ENCODE data around the gene MYBPC1. TPM values are rescaled to one million over a fixed set of nuclear protein-coding genes. Genes with fewer than 3 reads are reported as not detected.

Gene MYBPC1
- total and polyA plus RNA-seq, 2 donors from 2014 or later: not detected

GRCh38 chr12:101599311-101599710, 4.5 kb downstream of the MYBPC1 start:
- intact Hi-C loops (cut with DNase I): no loop called here
- FAIRE-seq (no peak), DNase-seq (no peak)
- Histone ChIP-seq H3K27ac (ENCODE audit: low read depth in 2 of 2, low read length in 2 of 2) (no peak overlapping the region), H3K27me3 (ENCODE audit: control insufficient read depth, insufficient read depth, low read length) (no peaks in the 10 kb centered on the region), H3K36me3 (ENCODE audit: control insufficient read depth in 2 of 3, insufficient read depth in 3 of 3, low read length in 3 of 3) (no peaks in the 10 kb centered on the region), H3K4me3 (ENCODE audit: low read length in 3 of 3) (no peak overlapping the region), H3K9ac (ENCODE audit: low read length in 3 of 3) (no peak overlapping the region), H3K9me3 (ENCODE audit: control insufficient read depth in 2 of 3, insufficient read depth in 1 of 3, low read length in 3 of 3) (no peaks in the 10 kb centered on the region), H3K4me1 (ENCODE audit: control insufficient read depth in 2 of 3, insufficient read depth in 2 of 3, low read depth in 1 of 3, low read length in 3 of 3) (no peaks in the 10 kb centered on the region)
- no peak for TF ChIP-seq CTCF (IDR thresholded peaks at IDR 0.05; ENCODE audit: borderline replicate concordance, extremely low read depth, insufficient read depth)

- DNase-seq (no peak), FAIRE-seq (no peak)
- Histone ChIP-seq H3K27me3 (ENCODE audit: control insufficient read depth, insufficient read depth, low read length) (no peaks in the 10 kb centered on the region), H3K36me3 (ENCODE audit: control insufficient read depth in 2 of 3, insufficient read depth in 3 of 3, low read length in 3 of 3) (no peaks in the 10 kb centered on the region), H3K9ac (ENCODE audit: low read length in 3 of 3) (no peak overlapping the region), H3K4me1 (ENCODE audit: control insufficient read depth in 2 of 3, insufficient read depth in 2 of 3, low read depth in 1 of 3, low read length in 3 of 3) (no peaks in the 10 kb centered on the region), H3K9me3 (ENCODE audit: control insufficient read depth in 2 of 3, insufficient read depth in 1 of 3, low read length in 3 of 3) (no peaks in the 10 kb centered on the region), H3K4me3 (ENCODE audit: low read length in 3 of 3) (no peak overlapping the region), H3K27ac (ENCODE audit: low read depth in 2 of 2, low read length in 2 of 2) (no peak overlapping the region)
- TF ChIP-seq CTCF (IDR thresholded peaks at IDR 0.05; ENCODE audit: borderline replicate concordance, extremely low read depth, insufficient read depth): no peak
- intact Hi-C loops (cut with DNase I): no loop called here
Measured at GRCh38 chr12:101599771-101600484, 5.2 kb downstream of the MYBPC1 start.

GRCh38 chr12:101604132-101604531, 9.4 kb downstream of the MYBPC1 start:
- no peak for FAIRE-seq
- H3K36me3 ChIP-seq (ENCODE audit: control insufficient read depth in 2 of 3, insufficient read depth in 3 of 3, low read length in 3 of 3): no peaks in the 10 kb centered on the region
- H3K4me3 ChIP-seq (ENCODE audit: low read length in 3 of 3): no peak overlapping the region
- no peak overlapping the region for H3K9ac ChIP-seq (ENCODE audit: low read length in 3 of 3)
- DNase-seq: no peak
- no peak overlapping the region for H3K27ac ChIP-seq (ENCODE audit: low read depth in 2 of 2, low read length in 2 of 2)
- no peaks in the 10 kb centered on the region for H3K27me3 ChIP-seq (ENCODE audit: control insufficient read depth, insufficient read depth, low read length)
- TF ChIP-seq CTCF (IDR thresholded peaks at IDR 0.05; ENCODE audit: borderline replicate concordance, extremely low read depth, insufficient read depth): no peak
- intact Hi-C loops (cut with DNase I): no loop called here
- no peaks in the 10 kb centered on the region for H3K9me3 ChIP-seq (ENCODE audit: control insufficient read depth in 2 of 3, insufficient read depth in 1 of 3, low read length in 3 of 3)
- H3K4me1 ChIP-seq (ENCODE audit: control insufficient read depth in 2 of 3, insufficient read depth in 2 of 3, low read depth in 1 of 3, low read length in 3 of 3): no peaks in the 10 kb centered on the region

GRCh38 chr12:101607894-101608293, 13.1 kb downstream of the MYBPC1 start:
- no peak for DNase-seq
- FAIRE-seq: no peak
- no peak overlapping the region for H3K4me3 ChIP-seq (ENCODE audit: low read length in 3 of 3)
- TF ChIP-seq CTCF (IDR thresholded peaks at IDR 0.05; ENCODE audit: borderline replicate concordance, extremely low read depth, insufficient read depth): no peak
- no peaks in the 10 kb centered on the region for H3K4me1 ChIP-seq (ENCODE audit: control insufficient read depth in 2 of 3, insufficient read depth in 2 of 3, low read depth in 1 of 3, low read length in 3 of 3)
- no peak overlapping the region for H3K27ac ChIP-seq (ENCODE audit: low read depth in 2 of 2, low read length in 2 of 2)
- intact Hi-C loops (cut with DNase I): no loop called here
- no peaks in the 10 kb centered on the region for H3K27me3 ChIP-seq (ENCODE audit: control insufficient read depth, insufficient read depth, low read length)
- H3K9ac ChIP-seq (ENCODE audit: low read length in 3 of 3): no peak overlapping the region
- no peaks in the 10 kb centered on the region for H3K36me3 ChIP-seq (ENCODE audit: control insufficient read depth in 2 of 3, insufficient read depth in 3 of 3, low read length in 3 of 3)
- H3K9me3 ChIP-seq (ENCODE audit: control insufficient read depth in 2 of 3, insufficient read depth in 1 of 3, low read length in 3 of 3): no peaks in the 10 kb centered on the region
